ENCODE measurements around the gene FAM124A.
"Not testable (repeated sequence)": the region's sequence is repeated elsewhere in the genome, so short reads cannot be mapped to it uniquely, and the experiment has no call there.

FAM124A gene

GRCh38 chr13:51275101-51275500 lies 52.9 kb downstream of the FAM124A start:
- DNase-seq, result no peak

GRCh38 chr13:51276636-51277035 lies 54.4 kb downstream of the FAM124A start:
- no peak for DNase-seq

- no peak for DNase-seq
Measured at GRCh38 chr13:51277928-51278327, 55.7 kb downstream of the FAM124A start.

GRCh38 chr13:51278426-51279130 lies 56.4 kb downstream of the FAM124A start:
- no peak for DNase-seq

- DNase-seq, result no peak
Measured at GRCh38 chr13:51280379-51280940, 58.3 kb downstream of the FAM124A start.

- DNase-seq, result no peak
Measured at GRCh38 chr13:51282322-51282721, 60.1 kb downstream of the FAM124A start.

GRCh38 chr13:51282923-51283322 lies 60.7 kb downstream of the FAM124A start:
- DNase-seq, result not testable (repeated sequence)

- DNase-seq, result no peak
Measured at GRCh38 chr13:51283371-51283770, 61.2 kb downstream of the FAM124A start.

GRCh38 chr13:51284339-51284738 lies 62.1 kb downstream of the FAM124A start:
- no peak for DNase-seq

- peak; percentile 78 for DNase-seq
Measured at GRCh38 chr13:51286135-51287002, 64.2 kb downstream of the FAM124A start.

GRCh38 chr13:51287758-51288157 lies 65.6 kb downstream of the FAM124A start:
- DNase-seq, result no peak

GRCh38 chr13:51288254-51288653 lies 66.1 kb downstream of the FAM124A start:
- DNase-seq, result not testable (repeated sequence)

GRCh38 chr13:51291341-51291740 lies 69.1 kb downstream of the FAM124A start:
- no peak for DNase-seq

GRCh38 chr13:51292000-51292565 lies 69.9 kb downstream of the FAM124A start:
- no peak for DNase-seq

- DNase-seq, result no peak
Measured at GRCh38 chr13:51297556-51297955, 75.4 kb downstream of the FAM124A start.

GRCh38 chr13:51298812-51299211 lies 76.6 kb downstream of the FAM124A start:
- no peak for DNase-seq

- no peak for DNase-seq
Measured at GRCh38 chr13:51303063-51303552, 80.9 kb downstream of the FAM124A start.

GRCh38 chr13:51303882-51304281 lies 81.7 kb downstream of the FAM124A start:
- DNase-seq, result no peak

- DNase-seq, result no peak
Measured at GRCh38 chr13:51305271-51305967, 83.2 kb downstream of the FAM124A start.

GRCh38 chr13:51308781-51309180 lies 86.6 kb downstream of the FAM124A start:
- no peak for DNase-seq

- no peak for DNase-seq
Measured at GRCh38 chr13:51311231-51311630, 89.0 kb downstream of the FAM124A start.

- no peak for DNase-seq
Measured at GRCh38 chr13:51311957-51312520, 89.8 kb downstream of the FAM124A start.
